ENCODE results near the gene CHEK2. TPM values are rescaled to one million over a fixed set of nuclear protein-coding genes. Genes with fewer than 3 reads are reported as not detected.
A peak's percentile ranks its signal among the peaks of the same experiment; 100 is the strongest.
"Not testable (repeated sequence)": the region's sequence is repeated elsewhere in the genome, so short reads cannot be mapped to it uniquely, and the experiment has no call there.

CHEK2 gene
- total and polyA plus RNA-seq, 2 experiments from 2014 or later = 15.0 to 30.3 TPM

GRCh38 chr22:28750471-28750881 is 8.9 kb upstream of the CHEK2 start:
- no peaks in the 10 kb centered on the region for H3K27me3 ChIP-seq
- no peak overlapping the region for H3K4me3 ChIP-seq
- H3K27ac ChIP-seq = no peak overlapping the region
- TF ChIP-seq, protein P1, sequence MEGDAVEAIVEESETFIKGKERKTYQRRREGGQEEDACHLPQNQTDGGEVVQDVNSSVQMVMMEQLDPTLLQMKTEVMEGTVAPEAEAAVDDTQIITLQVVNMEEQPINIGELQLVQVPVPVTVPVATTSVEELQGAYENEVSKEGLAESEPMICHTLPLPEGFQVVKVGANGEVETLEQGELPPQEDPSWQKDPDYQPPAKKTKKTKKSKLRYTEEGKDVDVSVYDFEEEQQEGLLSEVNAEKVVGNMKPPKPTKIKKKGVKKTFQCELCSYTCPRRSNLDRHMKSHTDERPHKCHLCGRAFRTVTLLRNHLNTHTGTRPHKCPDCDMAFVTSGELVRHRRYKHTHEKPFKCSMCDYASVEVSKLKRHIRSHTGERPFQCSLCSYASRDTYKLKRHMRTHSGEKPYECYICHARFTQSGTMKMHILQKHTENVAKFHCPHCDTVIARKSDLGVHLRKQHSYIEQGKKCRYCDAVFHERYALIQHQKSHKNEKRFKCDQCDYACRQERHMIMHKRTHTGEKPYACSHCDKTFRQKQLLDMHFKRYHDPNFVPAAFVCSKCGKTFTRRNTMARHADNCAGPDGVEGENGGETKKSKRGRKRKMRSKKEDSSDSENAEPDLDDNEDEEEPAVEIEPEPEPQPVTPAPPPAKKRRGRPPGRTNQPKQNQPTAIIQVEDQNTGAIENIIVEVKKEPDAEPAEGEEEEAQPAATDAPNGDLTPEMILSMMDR (IDR thresholded peaks at IDR 0.05; ENCODE audit: low read depth, low read length) = no peak
- DNase-seq (ENCODE audit: low read depth in 1 of 2, low spot score in 1 of 2) = peak in 1 of 2 donors; percentile 84
- H3K9me3 ChIP-seq (ENCODE audit: low read depth) = no peaks in the 10 kb centered on the region
- H3K4me1 ChIP-seq (ENCODE audit: low read depth) = no peaks in the 10 kb centered on the region
- H3K36me3 ChIP-seq = peaks cover 12% of the 10 kb centered on the region

DNA sequence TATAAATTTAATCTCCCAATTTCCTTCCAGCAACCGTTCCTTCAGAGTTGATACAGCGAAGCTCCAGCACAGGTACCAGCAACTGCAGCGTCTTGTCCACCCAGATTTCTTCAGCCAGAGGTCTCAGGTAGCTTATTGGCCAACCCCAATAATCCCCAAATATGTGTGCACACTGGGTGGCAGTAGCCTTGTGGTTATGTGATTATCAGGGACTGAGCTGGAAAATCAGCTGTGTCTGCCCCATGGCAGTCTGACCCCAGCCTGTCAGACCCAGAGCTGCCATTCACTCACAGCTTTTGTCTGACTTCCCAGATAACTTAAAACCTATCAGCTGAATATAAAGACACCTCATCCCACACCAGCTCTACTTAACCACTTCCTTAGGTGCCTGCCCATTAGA is 2.2 kb upstream of the CHEK2 start:
- no peaks in the 10 kb centered on the region for H3K4me1 ChIP-seq (ENCODE audit: low read depth)
- TF ChIP-seq, protein P1 (IDR thresholded peaks at IDR 0.05; ENCODE audit: low read depth, low read length) = no peak
- no peak overlapping the region for H3K4me3 ChIP-seq
- DNase-seq (ENCODE audit: low read depth in 1 of 2, low spot score in 1 of 2) = no peak
- H3K36me3 ChIP-seq = peaks cover 14% of the 10 kb centered on the region
- no peaks in the 10 kb centered on the region for H3K27me3 ChIP-seq
- H3K27ac ChIP-seq = no peak overlapping the region
- H3K9me3 ChIP-seq (ENCODE audit: low read depth) = no peaks in the 10 kb centered on the region

GRCh38 chr22:28742562-28742962 is 942 bp upstream of the CHEK2 start:
- H3K36me3 ChIP-seq = peaks cover 14% of the 10 kb centered on the region
- peak overlapping the region; percentile 94 for H3K27ac ChIP-seq
- no peaks in the 10 kb centered on the region for H3K9me3 ChIP-seq (ENCODE audit: low read depth)
- TF ChIP-seq, protein P1 (IDR thresholded peaks at IDR 0.05; ENCODE audit: low read depth, low read length) = no peak
- no peak for DNase-seq (ENCODE audit: low read depth in 1 of 2, low spot score in 1 of 2)
- H3K4me1 ChIP-seq (ENCODE audit: low read depth) = peaks cover 3% of the 10 kb centered on the region
- no peaks in the 10 kb centered on the region for H3K27me3 ChIP-seq
- H3K4me3 ChIP-seq = peak overlapping the region; percentile 66

- peaks cover 3% of the 10 kb centered on the region for H3K4me1 ChIP-seq (ENCODE audit: low read depth)
- peaks cover 14% of the 10 kb centered on the region for H3K36me3 ChIP-seq
- no peak overlapping the region for H3K27ac ChIP-seq
- peak in 1 of 2 donors; percentile 1 for DNase-seq (ENCODE audit: low read depth in 1 of 2, low spot score in 1 of 2)
- H3K9me3 ChIP-seq (ENCODE audit: low read depth) = no peaks in the 10 kb centered on the region
- no peaks in the 10 kb centered on the region for H3K27me3 ChIP-seq
- TF ChIP-seq, protein P1 (IDR thresholded peaks at IDR 0.05; ENCODE audit: low read depth, low read length) = peak; percentile 10
- H3K4me3 ChIP-seq = peak overlapping the region; percentile 66
Measured at GRCh38 chr22:28741200-28741784, 328 bp downstream of the CHEK2 start.

DNA sequence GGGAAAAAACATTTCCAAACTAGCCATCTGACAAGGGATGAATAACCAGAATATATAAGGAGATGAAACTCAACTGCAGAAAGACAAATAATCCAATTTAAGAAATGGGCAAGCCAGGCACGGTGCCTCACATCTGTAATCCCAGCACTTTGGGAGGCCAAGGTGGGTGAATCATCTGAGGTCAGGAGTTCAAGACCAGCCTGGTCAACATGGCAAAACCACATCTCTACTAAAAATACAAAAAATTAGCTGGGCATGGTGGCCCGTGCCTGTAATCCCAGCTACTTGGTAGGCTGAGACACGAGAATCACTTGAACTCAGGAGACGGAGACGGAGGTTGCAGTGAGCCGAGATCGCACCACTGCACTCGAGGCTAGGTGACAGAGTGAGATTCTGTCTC is 2.7 kb downstream of the CHEK2 start:
- H3K4me1 ChIP-seq (ENCODE audit: low read depth); H3K9me3 ChIP-seq (ENCODE audit: low read depth); H3K27me3 ChIP-seq; DNase-seq (ENCODE audit: low read depth in 1 of 2, low spot score in 1 of 2); H3K4me3 ChIP-seq; H3K27ac ChIP-seq; H3K36me3 ChIP-seq: not testable (repeated sequence)

- H3K9me3 ChIP-seq (ENCODE audit: low read depth) = no peaks in the 10 kb centered on the region
- no peak for DNase-seq (ENCODE audit: low read depth in 1 of 2, low spot score in 1 of 2)
- no peak overlapping the region for H3K4me3 ChIP-seq
- H3K4me1 ChIP-seq (ENCODE audit: low read depth) = peaks cover 3% of the 10 kb centered on the region
- H3K27me3 ChIP-seq = no peaks in the 10 kb centered on the region
- H3K27ac ChIP-seq = no peak overlapping the region
- TF ChIP-seq, protein P1 (IDR thresholded peaks at IDR 0.05; ENCODE audit: low read depth, low read length) = no peak
- H3K36me3 ChIP-seq = peaks cover 2% of the 10 kb centered on the region
Measured at GRCh38 chr22:28737701-28738100, 3.9 kb downstream of the CHEK2 start.

All from cardiac muscle cell (in vitro differentiated cells and primary cell).